ENCODE measurements around the gene HSPBP1.

DNA sequence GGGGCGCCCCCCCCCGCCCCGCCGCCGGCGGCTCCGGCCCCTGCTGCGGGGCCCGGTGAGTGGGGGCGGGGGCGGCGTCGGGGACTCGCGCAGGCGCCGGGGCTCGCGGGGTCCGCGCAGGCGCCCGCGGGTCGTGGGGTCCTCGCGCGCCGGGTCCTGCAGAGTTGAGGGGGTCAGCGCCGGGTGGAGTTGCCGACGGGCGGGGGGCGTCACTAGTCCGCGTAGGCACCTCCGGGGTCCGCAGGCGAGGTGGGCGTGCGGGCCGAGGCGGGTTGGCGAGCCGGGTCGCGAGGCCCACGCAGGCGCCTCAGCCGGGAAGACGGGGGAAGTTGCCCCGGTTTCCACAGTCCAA lies 21.5 kb downstream of the HSPBP1 start:
- no peak for TF ChIP-seq CTCF (IDR thresholded peaks at IDR 0.05)
- no peak for TF ChIP-seq EP300 (IDR thresholded peaks at IDR 0.05)
- no peak for TF ChIP-seq POLR2AphosphoS5 (IDR thresholded peaks at IDR 0.05)
